HG03025 (cell line): ENCODE measurements around the gene HES3.

ENCODE experiments used
- ATAC-seq: cut with Tn5 transposase; IDR thresholded peaks from one replicate; pipeline ENCODE4 v1.9.1; 2021; ENCODE audit warnings: mild to moderate bottlenecking, moderate library complexity; ENCODE audit not compliant: unreplicated experiment, low FRiP score

HES3 gene

DNA sequence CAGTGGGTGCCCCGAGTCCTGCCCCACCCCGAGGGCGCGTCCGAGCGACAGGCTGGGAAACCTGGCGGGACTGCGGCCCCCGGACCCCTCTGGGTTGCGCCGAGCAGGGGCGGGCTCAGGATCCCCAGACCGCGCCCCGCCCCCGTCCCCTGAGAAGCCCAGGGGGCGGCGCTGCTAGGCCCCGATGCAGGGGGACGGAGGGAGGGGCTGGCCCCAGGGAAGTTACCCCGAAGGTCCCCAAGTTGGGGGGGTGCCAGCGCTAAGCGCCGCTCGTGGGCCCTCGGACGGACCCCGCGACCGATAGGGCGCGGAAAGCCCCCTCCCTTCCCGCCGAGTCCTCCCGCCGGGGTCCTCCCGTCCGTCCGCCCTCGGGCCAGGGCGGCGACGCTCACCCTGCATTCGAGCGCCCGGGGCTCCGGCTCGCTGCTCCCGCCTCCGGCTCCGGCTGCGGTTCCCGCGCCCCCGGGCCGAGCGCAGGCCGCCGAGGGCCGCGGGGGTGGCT lies 16.5 kb downstream of the HES3 start:
- ATAC-seq, result no peak

DNA sequence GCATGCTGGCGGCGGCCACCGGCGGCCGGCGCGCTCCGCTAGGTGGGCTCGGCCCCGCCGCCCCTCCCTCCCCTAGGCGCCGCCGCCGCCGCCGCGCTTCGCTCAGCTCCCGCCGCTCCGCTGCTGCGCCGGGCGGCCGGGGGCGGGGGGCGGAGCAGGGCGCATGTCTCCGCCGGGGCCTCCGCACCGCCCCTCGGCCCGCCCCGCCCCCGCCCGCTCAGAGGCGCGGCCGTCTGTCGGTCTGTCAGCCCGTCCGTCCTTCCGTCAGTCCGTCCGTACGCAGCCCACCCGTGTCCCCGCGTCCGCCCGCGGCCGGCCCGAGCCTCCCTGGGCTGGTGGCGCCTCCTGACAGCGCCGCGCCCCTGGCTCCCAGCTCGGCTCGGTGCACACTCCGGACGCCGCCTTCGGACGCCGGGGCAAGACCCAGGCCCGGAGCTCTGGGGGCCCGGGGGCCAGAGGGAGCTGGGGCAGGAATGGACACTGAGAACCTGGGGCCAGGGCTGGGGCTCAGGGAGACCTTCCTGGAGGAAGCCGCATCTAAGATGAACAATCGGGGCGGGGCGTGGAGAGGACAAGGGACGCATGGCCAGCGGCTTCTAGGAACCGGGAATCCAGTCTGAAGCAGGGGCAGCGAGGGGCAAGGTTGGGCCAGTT lies 17.1 kb downstream of the HES3 start, which contains the start of gene GPR153:
Gene GPR153, minus strand, starts transcription at position 138 of the 654 bp plus-strand sequence. CDS start 6,193 bp downstream, outside the sequence.
- ATAC-seq, result no peak

DNA sequence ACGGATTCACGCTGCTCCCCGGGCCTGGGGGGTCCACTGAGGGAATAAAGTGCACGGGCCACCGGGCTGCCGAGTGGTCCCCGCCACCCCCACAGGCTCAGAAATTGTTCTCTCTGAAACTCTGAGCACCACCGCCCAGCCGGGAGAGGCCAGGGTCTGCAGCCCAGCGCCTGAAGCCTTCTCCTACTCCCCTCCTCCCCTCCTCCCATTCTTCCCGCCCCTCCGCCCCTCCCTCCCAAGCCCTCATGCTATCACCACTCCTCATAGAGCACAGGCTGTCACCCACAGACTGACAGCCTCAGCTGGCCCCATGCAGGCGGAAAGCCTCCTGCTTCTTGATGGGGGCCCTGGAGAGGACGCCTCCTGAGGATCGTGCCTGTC lies 17.6 kb downstream of the HES3 start:
- ATAC-seq, result no peak

DNA sequence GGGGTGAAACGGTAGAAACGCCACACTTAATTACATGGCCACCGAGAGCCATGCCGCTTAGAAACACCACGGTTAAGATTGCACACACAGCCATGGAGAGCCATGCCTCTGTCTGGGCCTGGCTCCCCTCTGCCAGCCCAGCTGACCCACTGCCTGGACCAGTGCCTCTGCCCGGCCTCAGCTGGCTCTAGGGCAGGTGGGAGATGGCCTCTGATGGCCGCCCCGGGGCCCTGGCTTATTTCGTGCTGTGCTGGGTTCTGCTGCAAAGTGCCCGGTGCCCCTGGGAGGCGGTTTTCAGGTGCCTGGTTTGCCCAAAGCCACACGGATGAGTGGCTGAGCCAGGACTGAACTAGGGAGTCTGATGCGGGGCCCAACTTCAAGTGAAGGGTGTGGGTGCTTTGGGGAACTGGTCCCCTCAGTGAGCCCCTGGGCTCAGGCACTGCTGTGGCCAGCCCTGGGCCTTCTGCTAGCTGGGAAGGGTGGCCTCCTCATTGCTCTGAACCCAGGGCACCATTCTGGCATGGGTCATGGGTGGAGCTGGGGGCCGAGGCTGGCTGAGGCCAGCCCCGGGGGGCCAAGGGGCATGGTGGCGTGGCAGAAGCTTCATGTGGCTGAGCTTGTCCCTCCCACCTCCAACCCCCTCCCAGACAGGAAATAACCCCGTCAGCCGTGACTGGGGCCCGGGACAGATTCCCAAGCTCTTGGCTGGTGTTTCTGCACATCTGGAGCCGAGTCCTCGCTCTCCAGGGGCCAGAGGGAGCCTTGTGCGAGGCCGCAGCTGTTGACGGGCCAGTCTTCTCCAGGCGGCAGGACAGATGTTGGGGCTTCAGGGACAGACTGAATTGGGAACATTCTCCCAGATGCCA lies 18.8 kb downstream of the HES3 start:
- ATAC-seq, result no peak

DNA sequence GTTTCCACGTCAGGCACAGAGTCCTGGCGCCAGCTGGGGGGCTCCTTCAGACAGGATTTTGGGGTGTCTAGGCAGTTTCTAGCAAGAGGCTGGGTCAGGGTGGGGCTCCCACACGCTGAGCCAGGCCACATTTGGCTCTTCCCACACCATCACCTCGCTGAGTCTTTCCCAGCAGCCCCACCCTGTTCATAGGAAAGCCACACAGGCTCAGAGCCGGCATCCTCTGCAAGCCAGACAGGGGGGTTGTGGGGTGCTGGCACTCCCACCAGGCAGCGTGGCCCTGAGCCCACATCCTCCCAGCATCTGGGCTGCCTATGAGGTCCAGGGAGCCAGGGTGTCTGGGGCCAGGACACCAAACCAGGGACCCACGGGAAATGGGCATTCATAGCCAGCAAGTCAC lies 19.7 kb downstream of the HES3 start:
- ATAC-seq, result no peak

DNA sequence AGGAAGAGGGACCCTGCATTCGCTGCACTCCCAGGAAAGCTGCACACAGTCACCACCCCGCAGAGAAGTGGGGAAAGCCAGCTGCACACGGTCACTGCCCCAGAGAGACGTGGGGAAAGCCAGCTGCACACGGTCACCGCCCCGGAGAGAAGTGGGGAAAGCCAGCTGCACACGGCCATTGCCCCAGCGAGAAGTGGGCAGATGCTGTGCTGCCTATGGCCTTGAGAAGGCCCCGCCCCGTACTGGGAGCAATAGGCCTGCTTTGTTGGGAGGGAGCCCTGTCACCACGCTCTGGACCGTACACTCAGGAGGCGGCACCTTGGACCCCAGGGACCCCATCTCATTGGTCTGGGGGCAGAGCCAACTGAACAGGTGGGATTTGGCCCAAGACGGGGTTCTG lies 21.2 kb downstream of the HES3 start:
- no peak for ATAC-seq

DNA sequence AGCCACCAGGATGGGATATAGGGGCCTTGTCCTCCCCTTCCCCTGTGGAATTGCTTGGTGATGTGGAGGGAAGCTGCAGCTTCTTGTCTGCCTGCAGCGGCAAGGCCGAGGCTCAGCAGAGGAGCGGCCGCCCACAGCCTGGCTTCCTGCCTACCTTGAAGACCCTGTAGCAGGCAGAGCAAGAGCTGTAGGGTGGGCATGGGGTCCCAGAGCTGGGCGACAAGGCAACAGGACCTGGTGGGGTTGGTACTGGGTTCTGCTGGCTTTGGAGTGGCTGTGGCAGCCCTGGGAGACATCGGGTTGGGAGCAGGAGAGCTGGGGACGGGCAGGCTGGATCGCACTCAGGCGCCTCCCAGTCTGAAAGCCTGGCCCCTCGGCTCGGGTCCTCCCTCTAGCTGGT lies 22.7 kb downstream of the HES3 start:
- ATAC-seq, result no peak

DNA sequence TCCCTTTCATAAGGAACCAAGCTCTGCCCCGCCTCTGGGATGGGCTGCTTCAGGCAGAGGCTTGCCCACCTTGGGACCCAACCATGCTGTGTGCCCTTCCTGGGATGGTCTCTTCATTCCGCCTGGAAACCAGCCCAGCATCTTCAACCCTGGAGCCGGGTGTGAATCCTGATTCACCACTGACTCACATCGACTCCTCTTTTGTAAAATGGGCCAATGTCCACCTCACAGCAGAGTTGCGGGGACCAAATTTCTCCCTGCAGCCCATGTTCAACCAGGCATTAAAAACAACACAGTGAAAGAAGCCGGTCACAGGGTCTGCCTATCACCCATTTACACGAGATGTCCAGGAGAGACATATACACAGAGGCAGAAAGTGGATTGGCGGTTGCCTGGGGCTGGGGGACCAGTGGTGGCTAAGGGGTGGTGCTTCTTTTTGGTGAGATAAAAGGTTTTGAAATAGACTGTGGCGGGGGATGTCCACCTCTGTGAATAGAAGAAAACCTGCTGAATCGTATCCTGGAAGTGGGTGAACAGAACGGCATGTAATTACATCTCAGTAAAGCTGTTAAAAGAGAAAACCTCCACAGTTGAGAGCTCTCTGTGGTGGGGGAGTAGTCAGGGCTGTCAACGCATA lies 23.8 kb downstream of the HES3 start:
- ATAC-seq, result no peak

DNA sequence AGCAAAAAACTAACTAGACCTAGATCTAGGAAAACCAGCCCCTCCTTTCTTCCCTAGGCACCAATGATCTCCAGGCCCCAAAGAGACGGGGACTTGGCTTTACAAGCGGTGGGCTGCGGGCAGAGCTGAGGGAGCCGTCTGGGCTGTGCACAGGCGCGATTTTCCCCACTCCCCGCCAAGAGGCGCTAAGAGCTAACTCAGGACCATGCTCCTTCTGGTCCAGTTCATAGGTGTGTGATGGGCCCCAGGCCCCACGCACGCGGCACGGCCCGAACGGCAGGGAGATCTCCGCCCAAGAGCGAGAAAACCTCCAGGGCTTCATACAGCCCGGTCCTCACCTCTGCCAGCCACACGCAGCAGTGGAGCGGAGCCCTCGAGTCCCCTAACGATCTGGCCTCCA lies 24.4 kb downstream of the HES3 start:
- ATAC-seq, result no peak

DNA sequence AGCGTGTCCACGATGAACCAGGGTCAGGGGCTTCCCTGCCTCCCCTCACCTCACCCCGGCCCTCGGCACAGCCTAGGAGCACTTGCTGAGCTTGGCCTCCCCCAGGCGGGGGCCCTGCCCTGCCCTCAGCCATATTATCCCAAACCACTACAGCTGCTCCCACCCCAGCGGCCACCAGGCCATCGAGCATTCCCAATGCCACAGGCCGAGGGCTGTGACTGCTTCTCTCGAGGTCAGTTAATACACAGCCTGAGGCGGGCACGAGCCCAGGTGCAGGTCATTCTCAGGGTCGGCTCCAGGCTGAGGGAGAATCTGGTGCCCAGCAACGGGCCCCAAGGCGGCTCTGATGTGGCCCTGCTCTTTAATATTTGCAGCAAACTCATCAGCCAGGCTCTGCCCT lies 25.3 kb downstream of the HES3 start:
- ATAC-seq, result no peak

DNA sequence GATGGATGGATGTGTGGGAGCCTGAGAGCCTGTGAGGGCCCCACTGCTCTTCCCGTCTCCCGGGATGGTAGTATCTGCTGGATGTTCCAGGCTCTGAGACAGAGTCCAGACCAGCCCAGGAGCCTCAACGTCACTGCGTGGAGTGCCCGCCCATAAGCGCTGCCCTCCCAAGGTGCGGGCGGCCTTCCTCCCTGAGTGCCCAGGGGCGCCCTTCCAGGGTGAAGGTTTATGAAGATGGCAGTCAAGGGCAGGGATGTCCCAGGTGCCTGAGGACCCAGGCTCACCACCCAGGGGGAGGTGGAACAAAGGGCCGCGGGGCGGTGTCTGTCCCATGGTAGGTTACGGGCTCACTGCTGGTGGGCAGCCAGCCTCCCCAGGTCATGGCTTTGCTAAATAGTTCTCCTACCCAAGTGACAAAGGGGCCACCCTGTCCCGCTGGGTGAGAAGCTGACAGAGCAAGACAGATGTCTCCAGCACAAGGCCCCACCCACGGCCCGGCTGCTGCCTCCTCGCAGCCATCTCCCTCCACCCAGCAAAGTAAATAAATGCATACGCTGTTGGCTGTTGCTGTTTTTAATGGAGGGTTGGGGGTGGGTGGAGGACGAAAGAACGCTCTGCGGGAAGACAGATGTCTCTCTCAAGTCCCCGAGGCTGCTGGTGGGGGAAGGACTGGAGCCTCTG lies 25.9 kb downstream of the HES3 start:
- ATAC-seq, result no peak

DNA sequence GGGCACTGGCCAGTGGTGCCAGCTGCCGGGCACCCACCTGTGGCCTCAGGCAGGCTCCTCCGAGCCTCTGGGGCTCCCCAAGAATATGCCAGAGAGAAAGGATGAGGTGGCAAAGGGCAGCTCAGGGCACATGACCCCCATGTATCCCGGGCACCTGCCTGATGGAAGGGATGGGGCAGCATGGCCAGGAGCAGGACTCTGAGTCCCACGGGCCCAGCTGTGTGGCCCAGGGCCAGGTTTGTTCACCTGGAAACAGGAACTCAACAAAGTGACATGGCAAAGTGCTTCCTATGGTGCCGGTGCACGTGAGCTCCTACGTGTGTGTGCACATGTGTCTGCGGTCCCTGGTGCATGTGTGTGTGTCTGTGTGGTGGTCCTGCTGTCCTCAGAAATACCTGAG lies 26.4 kb downstream of the HES3 start:
- no peak for ATAC-seq

DNA sequence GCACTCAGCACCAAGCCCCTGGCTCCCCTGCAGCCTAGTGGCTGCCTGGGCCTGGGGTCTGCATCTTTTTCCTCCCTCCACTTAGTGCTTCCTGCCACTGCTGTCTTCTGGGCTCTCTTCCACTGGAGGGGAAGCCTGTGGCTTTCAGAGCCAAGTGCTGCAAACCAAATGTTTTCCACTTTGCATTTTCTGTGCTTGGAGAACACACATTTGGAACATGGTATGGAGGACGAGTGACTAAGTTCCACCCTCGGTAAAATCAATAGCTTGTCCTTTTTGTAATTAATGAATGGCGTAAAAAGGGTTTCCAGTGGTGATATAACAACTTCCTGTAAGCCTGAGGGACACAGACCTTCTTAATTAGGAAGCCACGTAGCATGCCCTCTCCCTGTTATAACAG lies 27.0 kb downstream of the HES3 start:
- no peak for ATAC-seq

DNA sequence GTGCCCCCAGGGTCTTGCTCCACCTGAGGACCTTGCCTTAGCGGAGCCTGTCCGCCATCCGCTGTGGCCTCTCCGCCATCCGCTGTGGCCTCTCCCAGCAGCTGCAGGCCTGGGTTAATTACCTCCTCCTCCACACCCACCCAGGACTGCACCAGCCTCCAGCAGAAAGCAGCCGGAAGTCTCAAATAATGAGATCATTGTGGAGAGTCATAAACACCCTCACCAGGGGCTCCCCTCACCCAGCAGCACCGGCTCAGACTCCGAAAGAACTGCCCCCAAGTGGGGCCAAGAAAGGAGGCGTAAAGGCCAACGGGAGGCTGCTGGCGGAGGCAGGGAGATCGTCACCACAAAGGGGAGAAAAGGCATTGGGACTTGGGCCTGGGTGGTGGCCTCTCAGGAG lies 27.6 kb downstream of the HES3 start:
- no peak for ATAC-seq

DNA sequence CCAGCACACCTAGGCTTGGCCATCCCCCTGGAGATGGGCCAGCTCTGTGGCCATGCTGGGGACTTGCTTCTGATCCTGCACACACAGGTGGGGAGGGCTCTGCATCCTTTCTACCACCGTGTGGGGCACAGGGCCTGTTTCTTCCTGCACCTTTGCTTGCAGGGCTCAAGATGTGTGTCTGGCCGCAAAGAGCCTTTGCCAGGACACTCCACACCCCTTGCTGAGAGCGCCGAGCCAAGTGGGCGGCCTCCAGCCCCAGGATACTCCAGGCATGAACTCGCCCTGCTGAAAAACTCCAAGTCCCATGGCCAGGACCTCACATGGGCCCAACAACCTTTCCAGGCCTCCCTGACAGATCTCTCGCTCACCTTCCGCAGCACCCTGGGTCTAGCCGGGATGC lies 28.5 kb downstream of the HES3 start:
- ATAC-seq, result no peak

DNA sequence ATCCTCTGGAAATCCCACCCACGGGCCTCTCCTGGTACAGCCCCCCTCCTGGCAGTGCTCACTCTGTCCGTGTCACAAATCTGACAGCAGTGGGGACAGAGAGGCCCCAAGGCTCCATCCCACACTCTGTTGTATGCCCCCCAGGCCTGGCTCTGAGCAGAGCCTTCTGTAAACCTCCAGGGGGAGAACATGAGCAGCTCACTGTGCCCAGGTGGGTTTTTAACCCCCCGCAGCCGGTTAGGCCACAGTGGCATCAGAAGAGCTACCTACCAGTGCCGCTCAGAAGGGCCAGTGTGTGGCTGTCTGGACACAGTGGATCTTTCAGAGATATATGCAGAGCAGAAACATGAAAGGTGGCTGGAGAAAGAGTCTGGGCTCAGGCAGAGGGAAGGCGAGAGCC lies 28.9 kb downstream of the HES3 start:
- ATAC-seq, result no peak

DNA sequence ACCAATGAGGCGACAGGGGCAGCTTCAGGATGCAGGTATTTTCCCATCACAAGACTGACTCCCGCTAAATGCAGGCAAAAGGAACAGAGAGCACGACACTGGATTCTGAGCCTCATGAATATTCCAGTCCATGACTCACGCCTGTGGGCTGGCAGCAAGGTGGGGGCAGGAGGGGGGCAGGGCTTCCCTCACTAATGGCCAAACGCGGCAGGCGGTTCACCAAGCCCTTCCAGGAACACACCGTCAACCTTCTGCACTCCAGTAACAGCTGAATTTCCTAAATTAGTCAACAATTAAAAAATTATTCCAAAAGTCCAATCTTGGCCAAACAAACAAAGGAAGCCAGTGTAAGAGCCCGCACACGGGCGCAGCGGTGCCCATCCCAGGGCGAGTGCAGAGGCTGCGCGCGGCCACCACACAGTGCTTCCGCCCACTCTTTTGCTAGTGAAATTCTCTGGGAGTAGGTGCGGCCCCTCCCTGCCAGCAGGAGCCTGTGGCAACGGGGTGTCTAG lies 29.5 kb downstream of the HES3 start:
- ATAC-seq, result no peak

DNA sequence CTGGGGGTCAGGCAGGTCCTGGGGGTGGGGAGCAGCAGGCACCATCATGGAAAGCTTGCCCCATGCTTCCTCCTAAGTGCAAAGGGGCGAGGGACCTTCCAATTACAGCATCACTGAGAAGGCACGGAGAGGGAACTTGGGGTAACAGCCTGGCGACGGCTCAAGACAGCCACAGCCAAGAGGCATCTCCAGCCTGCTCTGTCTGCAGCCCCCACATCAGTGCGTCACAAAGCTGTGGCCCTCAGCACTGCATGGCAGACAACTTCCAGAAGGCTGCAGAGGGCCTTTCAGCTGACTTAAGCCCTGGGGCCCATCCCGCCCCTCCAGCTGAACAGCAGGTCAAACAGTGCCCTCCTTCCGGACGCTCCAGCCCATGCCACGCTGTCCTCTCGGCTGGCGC lies 30.1 kb downstream of the HES3 start:
- no peak for ATAC-seq

DNA sequence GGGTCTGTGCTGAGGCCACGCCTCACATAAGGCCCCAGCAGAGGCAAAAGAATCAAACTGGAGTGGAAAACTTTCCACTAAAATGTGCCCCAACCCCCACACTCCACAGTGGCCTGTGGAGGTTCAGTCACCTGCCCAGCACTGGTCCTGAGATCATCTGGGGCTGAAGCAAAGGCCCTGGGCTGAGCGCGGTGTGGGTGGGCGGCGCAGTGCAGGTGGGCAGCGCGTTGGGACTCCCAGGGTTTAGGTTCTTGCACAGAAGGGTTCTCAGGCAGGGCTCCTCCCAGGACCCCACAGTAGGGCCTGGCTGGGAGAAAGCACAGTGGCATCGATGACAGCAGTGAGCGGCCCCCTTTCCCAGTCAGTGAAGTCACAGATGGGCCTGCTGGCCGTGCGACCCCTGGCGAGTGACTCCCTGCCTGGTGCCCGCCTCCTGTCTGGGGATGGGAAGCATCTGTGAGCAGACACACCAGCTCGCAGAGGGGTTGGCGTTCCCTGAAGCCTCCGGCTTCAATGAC lies 30.7 kb downstream of the HES3 start:
- no peak for ATAC-seq
